GM21360 (cell line): ENCODE measurements around the gene ATF5.
A peak's percentile ranks its signal among the peaks of the same experiment; 100 is the strongest.

Experiments
- ATAC-seq: cut with Tn5 transposase; IDR thresholded peaks from one replicate; pipeline ENCODE4 v1.9.1; 2021; ENCODE audit warnings: mild to moderate bottlenecking, moderate library complexity; ENCODE audit not compliant: unreplicated experiment

Gene ATF5, protein sequence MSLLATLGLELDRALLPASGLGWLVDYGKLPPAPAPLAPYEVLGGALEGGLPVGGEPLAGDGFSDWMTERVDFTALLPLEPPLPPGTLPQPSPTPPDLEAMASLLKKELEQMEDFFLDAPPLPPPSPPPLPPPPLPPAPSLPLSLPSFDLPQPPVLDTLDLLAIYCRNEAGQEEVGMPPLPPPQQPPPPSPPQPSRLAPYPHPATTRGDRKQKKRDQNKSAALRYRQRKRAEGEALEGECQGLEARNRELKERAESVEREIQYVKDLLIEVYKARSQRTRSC

DNA sequence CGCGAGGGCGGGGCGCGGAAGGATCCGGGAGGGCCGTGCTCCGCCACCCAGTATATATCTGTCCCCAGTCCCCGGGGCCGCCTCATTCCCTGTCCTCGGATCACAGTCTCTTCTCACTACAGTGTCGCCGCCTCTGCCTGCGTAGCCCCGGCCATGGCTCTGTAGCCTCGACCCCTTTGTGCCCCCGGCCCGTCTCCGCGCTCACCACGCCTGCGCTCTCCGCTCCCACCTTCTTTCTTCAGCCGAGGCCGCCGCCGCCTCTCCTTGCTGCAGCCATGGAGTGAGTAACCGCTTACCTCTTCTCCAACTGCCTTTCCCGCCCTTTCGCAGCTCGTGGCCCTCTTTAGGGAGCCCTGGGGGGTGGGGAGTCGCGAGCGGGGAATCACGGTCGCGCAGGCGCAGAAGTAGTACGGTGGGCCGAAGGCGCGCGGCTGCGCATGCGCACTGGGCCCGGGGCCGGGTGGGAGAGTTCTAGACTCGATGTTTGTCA is at the start of gene ATF5, which contains the start of gene NUP62:
Gene ATF5, plus strand, starts transcription at position 85 of the 490 bp plus-strand sequence. CDS start 1,646 bp downstream, outside the sequence.
Gene NUP62, minus strand, starts transcription at position 384 of the 490 bp plus-strand sequence. CDS start 19,697 bp downstream, outside the sequence.
- ATAC-seq = peak; percentile 31

DNA sequence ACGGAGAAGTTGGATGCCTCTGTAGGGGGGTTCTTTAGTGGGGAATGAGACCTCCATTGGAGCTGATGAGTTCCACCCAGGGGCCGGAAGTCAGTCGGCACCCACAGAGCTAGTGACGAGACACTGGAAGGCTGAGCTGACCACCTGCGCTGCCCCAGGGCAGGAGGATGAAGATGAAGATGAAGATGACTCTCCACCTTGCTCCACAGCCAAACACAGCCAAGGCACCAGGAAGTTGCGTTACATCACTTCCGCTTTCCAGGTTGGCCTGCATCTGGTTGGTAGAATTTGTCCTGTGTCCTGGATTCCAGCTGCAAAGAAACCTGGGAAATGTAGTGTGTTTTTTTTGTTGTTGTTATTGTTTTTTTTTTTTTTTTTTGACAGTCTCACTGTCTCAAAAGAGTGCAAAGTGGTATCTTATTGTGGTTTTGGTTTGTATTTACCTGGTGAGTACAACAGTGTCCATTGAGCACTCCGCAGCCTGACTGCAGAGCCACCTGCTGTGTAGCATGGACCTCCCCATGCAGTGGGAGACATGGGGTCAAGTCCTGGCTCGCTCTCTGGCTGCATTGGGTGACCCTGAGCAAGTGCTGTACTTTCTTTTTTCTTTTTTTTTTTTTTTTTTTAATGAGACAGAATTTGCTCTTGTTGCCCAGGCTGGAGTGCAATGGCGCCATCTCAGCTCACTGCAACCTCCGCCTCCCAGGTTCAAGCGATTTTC is 49.6 kb upstream of the ATF5 start:
- no peak for ATAC-seq

DNA sequence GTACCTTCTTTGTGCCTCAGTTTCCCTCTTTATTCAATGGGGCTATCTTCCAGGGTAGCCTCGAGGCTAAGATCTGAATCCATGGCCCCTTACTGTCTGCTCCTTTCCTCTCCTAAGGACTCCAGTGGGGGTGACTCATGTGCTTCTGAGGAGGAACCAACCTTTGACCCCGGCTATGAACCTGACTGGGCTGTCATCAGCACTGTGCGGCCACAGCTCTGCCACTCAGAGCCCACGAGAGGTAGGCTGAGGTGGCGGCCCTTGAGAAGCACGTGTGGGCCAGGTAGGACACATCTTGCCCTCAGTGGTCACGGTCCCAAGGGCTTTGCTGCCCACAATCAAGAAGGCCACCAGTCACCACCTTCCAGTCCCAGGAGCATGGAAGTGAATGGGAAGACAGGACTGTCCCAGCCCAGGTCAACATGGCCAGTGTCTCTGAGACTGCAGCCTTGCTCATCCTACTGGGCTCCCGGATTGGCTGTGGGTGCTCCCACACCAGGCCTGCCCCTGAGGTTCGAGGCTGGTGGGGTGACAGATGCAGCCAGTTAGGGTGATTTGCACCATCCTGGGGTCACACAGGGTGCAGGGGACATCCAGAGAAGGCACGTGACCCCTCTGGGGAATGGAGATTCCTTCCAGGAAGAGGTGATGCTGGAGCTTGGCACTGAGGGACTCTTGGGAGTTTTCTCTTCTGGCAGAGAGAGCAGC is 48.7 kb upstream of the ATF5 start:
- no peak for ATAC-seq

DNA sequence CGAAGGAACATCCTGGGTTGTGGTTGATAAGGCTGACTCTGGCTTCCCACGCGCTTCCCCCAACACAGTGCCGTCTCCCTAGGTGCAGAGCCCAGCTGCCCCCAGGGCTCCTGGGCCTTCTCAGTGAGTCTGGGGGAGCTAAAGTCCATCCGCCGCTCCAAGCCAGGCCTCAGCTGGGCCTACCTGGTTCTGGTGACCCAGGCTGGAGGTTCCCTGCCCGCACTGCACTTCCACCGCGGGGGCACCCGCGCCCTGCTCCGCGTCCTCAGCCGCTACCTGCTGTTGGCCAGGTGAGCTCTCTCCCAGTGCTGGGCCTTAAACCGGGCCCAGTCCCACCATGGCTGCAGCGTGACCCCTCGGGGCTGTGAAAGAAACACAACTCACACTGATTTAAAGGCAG is 47.8 kb upstream of the ATF5 start:
- ATAC-seq = no peak

DNA sequence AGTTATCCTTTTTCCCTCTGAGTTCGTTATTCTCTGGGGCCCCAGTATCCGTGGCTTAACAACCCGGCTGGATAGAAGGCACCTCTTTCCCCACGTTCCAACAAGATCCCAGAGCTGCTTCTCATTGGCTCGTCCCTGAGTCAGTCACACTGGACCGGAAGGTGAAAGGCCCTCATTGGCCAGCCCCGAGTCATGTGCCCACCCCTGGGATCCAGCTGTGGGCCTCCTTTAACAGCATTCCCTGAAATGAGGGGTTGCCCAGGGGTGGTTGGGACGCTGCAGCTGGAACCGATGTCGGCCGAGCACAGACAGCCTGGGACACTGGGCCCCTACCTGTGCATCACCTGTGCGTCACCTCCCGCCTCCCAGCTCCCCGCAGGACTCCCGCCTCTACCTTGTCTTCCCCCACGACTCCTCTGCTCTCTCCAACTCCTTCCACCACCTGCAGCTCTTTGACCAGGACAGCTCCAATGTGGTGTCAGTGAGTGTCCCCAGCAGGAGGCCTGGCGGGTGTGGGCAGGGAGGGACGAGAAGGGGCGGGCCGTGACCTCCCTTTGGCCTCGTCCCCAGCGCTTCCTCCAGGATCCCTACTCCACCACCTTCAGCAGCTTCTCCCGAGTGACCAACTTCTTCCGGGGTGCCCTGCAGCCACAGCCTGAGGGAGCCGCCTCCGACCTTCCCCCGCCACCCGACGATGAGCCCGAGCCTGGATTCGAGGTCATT is 47.2 kb upstream of the ATF5 start:
- no peak for ATAC-seq

DNA sequence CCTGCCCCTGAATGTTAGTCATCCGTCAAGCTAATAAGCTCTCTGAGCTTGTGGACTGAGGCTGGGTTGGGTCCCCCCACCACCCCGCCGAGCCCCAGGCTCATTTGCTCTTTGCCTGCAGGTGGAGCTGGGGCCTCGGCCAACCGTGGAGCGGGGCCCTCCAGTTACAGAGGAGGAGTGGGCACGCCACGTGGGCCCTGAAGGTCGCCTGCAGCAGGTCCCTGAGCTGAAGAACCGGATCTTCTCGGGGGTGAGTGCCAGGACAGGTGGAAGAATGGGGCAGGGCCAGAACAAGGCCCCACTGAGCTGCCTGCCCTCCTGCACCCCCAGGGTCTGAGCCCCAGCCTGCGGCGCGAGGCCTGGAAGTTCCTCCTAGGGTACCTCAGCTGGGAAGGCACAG is 46.4 kb upstream of the ATF5 start:
- ATAC-seq = no peak

DNA sequence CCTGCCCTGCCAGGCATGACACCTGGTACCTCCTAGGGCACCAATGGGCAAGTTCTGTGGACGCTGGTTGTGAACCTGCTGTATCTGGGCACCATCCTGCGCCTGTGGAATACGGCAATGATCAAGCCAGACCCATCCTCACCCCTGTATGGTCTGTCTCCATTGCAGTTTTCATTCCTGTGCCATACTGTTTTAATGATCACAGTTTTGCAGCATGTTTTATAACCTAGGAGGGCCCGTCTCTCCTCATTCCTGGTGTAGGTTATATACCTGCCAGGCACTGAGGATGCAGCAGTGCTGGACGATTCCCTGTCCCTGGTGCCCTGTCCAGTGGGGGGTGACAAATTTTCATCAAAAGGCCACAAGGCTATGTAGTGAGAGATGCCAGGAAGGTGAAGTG is 45.9 kb upstream of the ATF5 start:
- no peak for ATAC-seq

DNA sequence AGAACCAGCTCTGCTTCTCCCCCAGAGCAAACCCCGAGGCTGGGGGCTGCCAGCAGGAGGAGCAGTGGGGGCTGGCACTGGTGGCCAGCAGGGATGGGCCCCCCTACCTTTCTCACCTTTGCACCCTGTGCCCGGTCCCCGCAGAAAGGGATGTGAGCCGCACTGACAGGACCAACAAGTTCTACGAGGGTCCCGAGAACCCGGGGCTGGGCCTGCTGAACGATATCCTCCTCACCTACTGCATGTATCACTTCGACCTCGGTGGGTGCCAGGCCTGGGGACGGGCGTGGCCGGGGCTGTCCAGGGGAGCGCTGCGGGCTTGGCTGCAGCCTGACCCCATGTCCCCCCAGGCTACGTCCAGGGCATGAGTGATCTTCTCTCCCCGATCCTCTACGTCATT is 44.9 kb upstream of the ATF5 start:
- ATAC-seq = no peak

DNA sequence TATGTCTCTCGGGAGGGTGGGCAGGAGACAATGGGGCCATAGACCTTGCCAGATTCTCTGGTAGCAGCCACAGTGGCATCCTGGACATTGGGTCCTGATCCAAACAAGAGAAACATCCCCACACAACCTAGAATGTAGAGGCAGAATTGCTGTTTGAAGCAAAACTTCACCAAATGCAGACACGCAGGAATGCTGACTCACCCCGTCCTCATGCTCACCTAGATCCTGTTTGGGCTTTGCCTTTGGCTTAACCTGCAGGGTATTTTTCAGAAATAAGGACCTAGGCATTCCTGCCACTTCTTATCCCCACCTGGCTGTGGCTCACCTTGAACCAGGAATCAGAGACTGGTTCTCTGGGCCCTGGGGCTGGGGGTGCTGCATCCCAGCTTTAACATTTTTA is 44.2 kb upstream of the ATF5 start:
- ATAC-seq = no peak

DNA sequence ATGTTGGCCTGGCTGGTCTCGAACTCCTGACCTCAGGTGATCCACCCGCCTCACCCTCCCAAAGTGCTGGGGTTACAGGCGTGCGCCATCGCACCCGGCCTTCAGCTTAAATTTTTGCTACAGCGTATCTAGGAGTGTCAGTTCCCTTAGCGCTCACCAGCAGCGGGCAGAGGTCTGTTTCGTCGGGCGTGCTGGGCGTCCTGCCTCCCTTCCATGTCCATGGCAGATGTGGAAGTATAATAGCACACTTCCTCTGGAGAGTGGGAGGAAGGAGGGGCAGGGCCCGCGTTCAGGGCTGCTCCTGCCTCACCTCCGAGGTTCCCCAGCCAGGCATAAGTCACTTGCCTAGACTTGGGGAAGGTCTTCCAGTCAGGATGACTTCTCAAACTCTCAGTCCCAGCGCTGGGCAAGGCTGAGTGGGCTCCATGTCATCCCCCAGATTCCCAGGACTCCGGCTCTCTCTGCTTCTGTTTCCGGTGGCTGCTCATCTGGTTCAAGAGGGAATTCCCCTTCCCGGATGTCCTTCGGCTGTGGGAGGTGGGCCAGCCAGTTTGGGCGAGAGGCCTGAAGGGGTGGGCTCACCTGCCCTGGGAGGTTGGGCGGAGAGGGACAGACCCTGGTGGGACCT is 41.9 kb upstream of the ATF5 start:
- ATAC-seq = no peak

DNA sequence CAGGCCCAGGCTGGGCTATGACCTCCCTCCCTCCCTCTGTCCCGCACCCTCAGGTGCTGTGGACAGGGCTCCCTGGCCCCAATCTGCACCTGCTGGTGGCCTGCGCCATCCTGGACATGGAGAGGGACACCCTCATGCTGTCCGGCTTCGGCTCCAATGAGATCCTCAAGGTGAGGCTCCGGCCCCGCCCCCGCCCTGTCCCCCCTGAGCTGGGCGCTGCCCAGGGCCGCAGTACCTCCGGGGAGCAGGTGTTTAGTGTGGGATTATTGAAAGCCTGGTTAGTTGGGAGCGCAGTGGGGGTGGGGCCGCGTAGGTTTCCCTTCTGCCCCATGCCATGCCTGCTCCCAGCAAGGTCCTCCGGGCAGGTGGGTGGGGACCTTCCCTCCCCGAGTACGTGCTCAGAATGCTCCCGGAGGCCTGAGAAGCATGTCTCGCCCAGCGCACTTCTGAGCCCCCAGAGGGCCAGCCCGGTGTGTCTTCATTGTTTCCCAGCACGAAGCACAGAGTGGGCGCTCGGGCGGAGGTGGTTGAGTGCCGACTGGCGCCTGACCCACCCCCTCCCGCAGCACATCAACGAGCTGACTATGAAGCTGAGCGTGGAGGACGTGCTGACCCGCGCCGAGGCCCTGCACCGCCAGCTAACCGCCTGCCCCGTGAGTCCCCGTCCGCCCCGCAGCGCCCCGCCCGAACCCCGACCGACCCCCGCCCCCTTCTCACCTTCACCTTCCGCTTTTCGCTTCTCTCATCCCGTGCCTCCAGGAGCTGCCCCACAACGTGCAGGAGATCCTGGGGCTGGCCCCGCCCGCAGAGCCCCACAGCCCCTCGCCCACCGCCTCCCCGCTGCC is 41.1 kb upstream of the ATF5 start:
- no peak for ATAC-seq

DNA sequence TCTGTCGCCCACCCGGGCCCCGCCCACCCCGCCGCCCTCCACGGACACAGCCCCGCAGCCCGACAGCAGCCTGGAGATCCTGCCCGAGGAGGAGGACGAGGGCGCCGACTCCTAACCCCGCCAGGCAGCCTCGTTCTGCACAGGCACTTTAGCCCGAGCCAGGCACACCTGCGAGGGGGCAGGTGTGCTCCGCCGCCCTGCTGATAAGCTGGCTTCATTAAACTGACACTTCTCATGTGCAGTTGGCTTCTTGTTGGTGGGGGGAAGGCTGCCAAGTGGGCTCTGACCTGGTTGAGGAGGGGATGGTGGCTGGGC is 40.5 kb upstream of the ATF5 start:
- ATAC-seq = no peak

DNA sequence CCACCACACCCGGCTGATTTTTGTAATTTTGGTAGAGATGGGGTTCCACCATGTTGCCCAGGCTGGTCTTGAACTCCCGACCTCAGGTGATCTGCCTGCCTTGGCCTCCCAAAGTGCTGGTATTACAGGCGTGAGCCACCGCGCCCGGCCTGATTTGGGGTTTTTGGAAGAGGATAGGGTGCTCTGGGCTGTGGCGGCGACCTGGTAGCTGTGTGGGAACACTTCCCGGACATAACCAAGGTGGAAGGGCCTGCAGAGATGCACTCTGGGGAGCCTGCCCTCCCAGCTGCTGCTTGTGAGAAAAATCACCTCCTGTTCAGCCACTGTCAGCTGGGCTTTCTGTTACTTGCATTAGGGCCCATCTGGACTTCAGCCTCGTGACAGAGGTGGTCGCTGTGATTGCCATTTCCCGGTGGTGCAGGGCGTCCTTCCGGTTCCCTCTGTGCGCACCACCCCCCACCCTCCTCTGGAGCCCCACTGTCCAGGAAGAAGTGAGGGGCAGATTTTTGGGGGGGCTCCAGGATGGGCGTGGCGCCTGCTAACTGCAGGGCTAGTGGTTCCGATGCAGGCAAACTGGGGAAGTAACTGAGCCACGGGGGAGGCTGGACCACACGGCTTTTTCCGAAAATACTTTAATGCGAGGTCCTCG is 39.8 kb upstream of the ATF5 start:
- no peak for ATAC-seq

DNA sequence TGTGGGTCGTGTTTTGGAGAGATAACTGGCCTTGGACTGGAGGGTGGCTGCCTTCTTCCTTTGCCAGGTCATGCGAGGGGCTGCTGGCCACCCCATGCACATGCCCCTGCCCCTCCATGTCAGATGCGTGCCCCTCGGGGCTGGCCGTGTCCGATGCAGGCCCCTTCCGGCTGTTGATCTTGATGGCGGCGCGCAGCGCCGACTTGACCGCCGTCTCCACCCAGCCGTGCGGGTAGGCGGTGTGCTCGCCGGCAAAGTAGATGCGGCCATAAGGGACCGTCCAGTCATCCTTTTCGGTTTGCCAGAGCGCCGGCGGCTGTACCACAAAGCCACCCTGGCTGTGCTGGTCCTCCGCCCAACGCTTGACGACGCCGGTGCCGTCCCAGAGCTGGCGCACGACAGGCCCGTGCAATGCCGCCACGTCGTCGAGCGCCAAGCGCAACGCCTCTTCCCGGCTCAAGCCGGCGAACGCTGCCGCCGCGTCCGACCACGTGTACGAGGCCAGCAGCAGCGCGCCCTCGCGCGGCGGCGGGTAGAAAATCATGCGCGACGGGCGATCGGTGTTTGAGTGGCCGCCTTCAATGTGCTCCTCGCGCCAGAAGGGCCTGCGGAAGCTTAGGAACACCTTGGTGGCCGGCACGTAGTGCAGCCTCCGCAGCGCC is 39.2 kb upstream of the ATF5 start:
- no peak for ATAC-seq

DNA sequence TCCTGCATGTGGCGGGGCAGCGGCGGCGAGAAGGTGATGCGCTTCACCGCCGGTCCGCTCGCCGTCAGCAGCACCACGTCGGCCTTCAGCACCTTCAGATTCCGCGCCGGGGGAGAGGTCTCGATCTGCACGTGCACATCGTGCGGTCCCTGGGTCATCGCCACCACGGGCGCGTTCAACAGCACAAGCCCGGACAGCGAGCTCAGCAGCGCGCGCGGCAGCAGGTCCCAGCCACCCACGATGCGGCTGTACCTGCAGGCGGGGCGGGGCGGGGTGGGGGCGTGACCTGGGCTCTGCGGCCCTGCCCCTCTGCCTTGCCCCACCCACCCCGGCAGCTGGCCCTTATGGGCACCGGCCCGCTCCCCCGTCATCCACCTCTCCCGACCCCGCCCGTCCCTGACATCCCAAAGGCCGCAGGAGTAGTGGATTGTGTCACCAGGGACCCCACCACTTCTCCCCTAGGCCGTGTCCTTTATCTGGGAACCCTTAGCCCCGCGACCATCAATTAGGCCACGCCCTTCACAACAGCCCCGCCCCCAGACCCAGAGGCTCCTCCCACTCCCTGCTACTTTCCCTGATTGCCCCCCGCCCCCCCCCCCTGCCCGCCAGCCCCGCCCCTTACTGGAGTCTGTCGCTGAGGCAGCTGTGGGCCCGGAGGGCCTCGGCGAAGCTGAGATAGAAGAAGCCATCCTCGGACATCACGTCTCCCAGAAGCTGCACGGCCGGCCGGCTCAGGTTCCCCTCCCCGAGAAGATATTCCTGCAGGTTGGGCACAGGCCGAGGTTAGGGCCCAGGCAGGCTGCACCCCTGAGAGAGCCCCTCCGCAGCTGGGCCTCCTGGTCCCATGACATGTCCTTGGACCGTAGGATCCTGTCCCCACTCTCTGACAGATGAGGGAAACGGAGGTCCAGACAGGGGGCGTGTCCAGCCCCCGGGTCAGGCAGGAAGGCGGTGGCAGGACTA is 38.4 kb upstream of the ATF5 start:
- no peak for ATAC-seq

DNA sequence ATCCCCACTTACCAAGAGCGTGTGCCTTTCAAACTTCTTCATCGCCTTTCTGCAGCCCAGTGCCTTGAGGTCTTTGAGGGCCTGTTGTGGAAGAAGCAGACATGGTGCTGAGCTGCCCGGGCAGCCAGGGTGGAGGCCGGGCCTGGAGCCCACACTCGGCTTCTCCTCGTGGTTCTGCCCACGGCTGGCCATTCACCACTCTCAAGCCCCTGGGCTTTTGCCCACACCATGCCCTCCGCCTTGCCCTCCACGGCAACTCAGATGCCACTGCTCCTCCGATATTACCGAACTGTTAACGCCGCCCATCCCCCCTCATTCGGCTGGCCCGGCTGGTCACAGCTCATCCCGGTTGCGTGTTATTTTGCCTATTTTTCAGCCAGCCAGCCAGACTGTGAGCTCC is 37.6 kb upstream of the ATF5 start:
- no peak for ATAC-seq

DNA sequence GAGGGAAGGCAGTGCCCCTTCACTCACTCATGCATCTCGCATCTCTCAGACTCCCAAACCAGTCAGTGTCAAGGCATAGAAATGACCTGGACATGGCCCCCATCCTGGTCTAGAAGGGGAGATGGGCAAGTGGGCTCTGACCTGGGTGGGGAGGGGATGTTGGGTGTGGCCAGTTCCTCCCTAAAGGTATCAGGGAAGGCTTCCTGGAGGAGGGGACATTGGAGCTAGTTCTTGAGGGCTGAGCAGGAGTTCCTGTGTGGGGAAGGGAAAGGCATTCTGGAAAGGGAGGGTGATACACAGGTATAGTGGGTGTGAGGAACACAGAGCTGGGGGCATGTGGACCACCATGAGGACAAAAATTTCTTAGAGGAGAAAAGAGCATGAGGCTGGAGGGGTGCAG is 36.3 kb upstream of the ATF5 start:
- no peak for ATAC-seq
